Activated CD8-positive, alpha-beta T cell treated with anti-CD3 and anti-CD28 coated beads for 36 hours (primary cell): ENCODE measurements around the gene KMT2B. TPM values are rescaled to one million over a fixed set of nuclear protein-coding genes. Genes with fewer than 3 reads are reported as not detected.
A peak's percentile ranks its signal among the peaks of the same experiment; 100 is the strongest.

ENCODE experiments used
- ATAC-seq: fragments of 200-7000 bp; cut with Tn5 transposase; one replicate; pipeline ENCODE4 v1.10.0; 2021; ENCODE audit warnings: mild to moderate bottlenecking, moderate library complexity
- CTCF ChIA-PET: fragments of 350-600 bp; sonication (Branson Sonifier 250); formaldehyde crosslinking; loops from one replicate; lab custom pipeline; 2021; ENCODE audit warnings: antibody characterized with exemption; lab: Charles Lee
- POLR2A ChIA-PET: fragments of 350-600 bp; sonication (Branson Sonifier 250); formaldehyde crosslinking; loops from one replicate; lab custom pipeline; 2021; ENCODE audit warnings: antibody characterized with exemption; lab: Charles Lee
- DNase-seq: peaks from one replicate; pipeline ENCODE4 v3.0.0-alpha.2; 2020
- H3K27ac Mint-ChIP-seq: one replicate; pipeline ENCODE4 v1.8.0; 2021; ENCODE audit warnings: mild to moderate bottlenecking, mixed read lengths
- H3K27me3 Mint-ChIP-seq: one replicate; pipeline ENCODE4 v1.8.0; 2021; ENCODE audit warnings: mixed read lengths
- H3K36me3 Mint-ChIP-seq: one replicate; pipeline ENCODE4 v1.8.0; 2021; ENCODE audit warnings: low read depth, mixed read lengths
- H3K4me1 Mint-ChIP-seq: one replicate; pipeline ENCODE4 v1.8.0; 2021; ENCODE audit warnings: low read depth, mixed read lengths
- H3K4me3 Mint-ChIP-seq: one replicate; pipeline ENCODE4 v1.8.0; 2021; ENCODE audit warnings: mild to moderate bottlenecking, moderate library complexity, mixed read lengths
- H3K9me3 Mint-ChIP-seq: one replicate; pipeline ENCODE4 v1.8.0; 2021; ENCODE audit warnings: mixed read lengths
- CTCF ChIP-seq: fragments of 200-600 bp; IDR thresholded peaks from one replicate; pipeline ENCODE4 v1.8.0; 2022; ENCODE audit warnings: antibody characterized with exemption, mild to moderate bottlenecking
- intact Hi-C: fragments of 100-400 bp; cut with micrococcal nuclease; formaldehyde crosslinking; loops from one replicate; pipeline ENCODE4 v1.10.0; 2022
- total RNA-seq, 2 experiments: library from RNA; stranded (reverse); gene quantifications; one replicate each; pipeline ENCODE4 v1.2.3, GENCODE V29; 2021

Gene KMT2B
- total RNA-seq, 2 experiments from 2014 or later, result 62.9 to 63.6 TPM

DNA sequence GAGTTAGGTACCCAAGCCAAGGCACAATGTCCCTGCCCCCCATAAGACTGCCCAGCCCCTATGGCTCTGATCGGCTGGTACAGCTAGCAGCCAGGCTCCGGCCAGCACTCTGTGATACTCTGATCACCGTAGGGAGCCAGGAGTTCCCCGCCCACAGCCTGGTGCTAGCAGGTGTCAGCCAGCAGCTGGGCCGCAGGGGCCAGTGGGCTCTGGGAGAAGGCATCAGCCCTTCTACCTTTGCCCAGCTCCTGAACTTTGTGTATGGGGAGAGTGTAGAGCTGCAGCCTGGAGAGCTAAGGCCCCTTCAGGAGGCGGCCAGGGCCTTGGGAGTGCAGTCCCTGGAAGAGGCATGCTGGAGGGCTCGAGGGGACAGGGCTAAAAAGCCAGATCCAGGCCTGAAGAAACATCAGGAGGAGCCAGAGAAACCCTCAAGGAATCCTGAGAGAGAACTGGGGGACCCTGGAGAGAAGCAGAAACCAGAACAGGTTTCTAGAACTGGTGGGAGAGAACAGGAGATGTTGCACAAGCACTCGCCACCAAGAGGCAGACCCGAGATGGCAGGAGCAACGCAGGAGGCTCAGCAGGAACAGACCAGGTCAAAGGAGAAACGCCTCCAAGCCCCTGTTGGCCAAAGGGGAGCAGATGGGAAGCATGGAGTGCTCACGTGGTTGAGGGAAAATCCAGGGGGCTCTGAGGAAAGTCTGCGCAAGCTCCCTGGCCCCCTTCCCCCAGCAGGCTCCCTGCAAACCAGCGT, 3.0 kb upstream of the KMT2B start:
- TF ChIP-seq CTCF, result no peak
- Mint-ChIP-seq H3K27ac (peak overlapping the region; percentile 100), H3K4me1 (peaks cover 34% of the 10 kb centered on the region), H3K36me3 (peaks cover 59% of the 10 kb centered on the region), H3K4me3 (peak overlapping the region; percentile 83), H3K9me3 (peaks cover 2% of the 10 kb centered on the region), H3K27me3 (no peaks in the 10 kb centered on the region)
- POLR2A ChIA-PET, result interaction anchor here (0.6 to 8.8 kb wide), 12 partner anchors 9 to 106 kb away, joined by 3 to 215 read pairs (median 4); partner anchors contain the start of genes COX6B1, HSPB6, IGFLR1 and LIN37
- no peak for ATAC-seq
- CTCF ChIA-PET, result interaction anchor here (0.8 to 6.4 kb wide), 9 partner anchors 10 to 165 kb away, joined by 3 to 137 read pairs (median 5); partner anchors contain the start of genes IGFLR1, LIN37, PSENEN and U2AF1L4
- peak; percentile 72 for DNase-seq
- intact Hi-C loops, result loop anchor here (1.0 to 10.0 kb wide), 3 partner anchors 20 to 220 kb away; partner anchors contain the start of genes LIN37, LRFN3, PSENEN and U2AF1L4

GRCh38 chr19:35715355-35715809, 2.4 kb upstream of the KMT2B start:
- intact Hi-C loops, result loop anchor here (10.0 kb wide), 1 partner anchor 219 kb away; the partner anchor contains the start of gene LRFN3
- Mint-ChIP-seq H3K27me3 (no peaks in the 10 kb centered on the region), H3K4me1 (peaks cover 36% of the 10 kb centered on the region), H3K27ac (peak overlapping the region; percentile 100), H3K9me3 (peaks cover 2% of the 10 kb centered on the region), H3K4me3 (peak overlapping the region; percentile 83), H3K36me3 (peaks cover 65% of the 10 kb centered on the region)
- POLR2A ChIA-PET, result interaction anchor here (0.6 to 8.8 kb wide), 11 partner anchors 10 to 105 kb away, joined by 3 to 215 read pairs (median 4); partner anchors contain the start of genes HSPB6, IGFLR1, LIN37 and PSENEN
- DNase-seq, result no peak
- CTCF ChIA-PET, result interaction anchor here (1.0 to 6.4 kb wide), 3 partner anchors 16 to 28 kb away, joined by 4 to 137 read pairs (median 18); partner anchors contain the start of genes IGFLR1, PSENEN and U2AF1L4
- no peak for TF ChIP-seq CTCF
- ATAC-seq, result no peak

DNA sequence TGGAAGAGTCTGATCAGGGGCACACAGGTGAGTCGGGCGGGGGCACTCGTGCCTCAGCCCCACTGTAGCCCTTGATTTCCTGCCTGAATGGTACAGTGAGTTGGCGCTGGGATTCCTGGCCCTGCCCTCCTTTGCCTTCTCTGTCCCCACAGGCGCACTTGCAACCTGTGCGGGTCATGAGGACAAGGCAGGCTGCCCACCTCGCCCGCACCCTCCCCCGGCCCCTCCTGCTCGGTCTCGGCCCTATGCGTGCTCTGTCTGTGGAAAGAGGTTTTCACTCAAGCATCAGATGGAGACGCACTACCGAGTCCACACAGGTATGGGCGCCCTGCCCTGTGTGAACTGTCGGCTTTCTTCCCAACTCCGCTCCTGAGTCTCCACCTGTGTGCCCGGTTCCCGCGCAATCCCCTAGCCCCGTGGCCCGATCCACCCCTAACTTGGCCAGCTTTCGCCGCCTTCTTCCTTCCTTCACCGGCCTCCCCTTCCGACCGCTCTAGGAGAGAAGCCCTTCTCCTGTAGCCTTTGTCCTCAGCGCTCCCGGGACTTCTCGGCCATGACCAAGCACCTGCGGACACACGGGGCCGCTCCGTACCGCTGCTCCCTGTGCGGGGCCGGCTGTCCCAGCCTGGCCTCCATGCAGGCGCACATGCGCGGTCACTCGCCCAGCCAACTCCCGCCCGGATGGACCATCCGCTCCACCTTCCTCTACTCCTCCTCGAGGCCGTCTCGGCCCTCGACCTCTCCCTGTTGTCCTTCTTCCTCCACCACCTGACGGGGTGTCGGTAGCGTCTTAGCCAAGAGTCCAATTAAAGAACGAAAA, 1.6 kb upstream of the KMT2B start:
- ChIA-PET CTCF (interaction anchor here (1.0 to 6.4 kb wide), 3 partner anchors 17 to 28 kb away, joined by 4 to 137 read pairs (median 18); partner anchors contain the start of genes IGFLR1, PSENEN and U2AF1L4), POLR2A (interaction anchor here (0.9 to 8.8 kb wide), 10 partner anchors 11 to 104 kb away, joined by 3 to 215 read pairs (median 5); partner anchors contain the start of genes HSPB6, IGFLR1, LIN37 and PSENEN)
- TF ChIP-seq CTCF, result no peak
- intact Hi-C loops, result loop anchor here (2.0 to 10.0 kb wide), 2 partner anchors 13 to 219 kb away; partner anchors contain the start of gene LRFN3
- H3K36me3 Mint-ChIP-seq, result peaks cover 69% of the 10 kb centered on the region
- no peaks in the 10 kb centered on the region for H3K27me3 Mint-ChIP-seq
- DNase-seq, result peak; percentile 62
- peak overlapping the region; percentile 83 for H3K4me3 Mint-ChIP-seq
- no peak for ATAC-seq
- peaks cover 31% of the 10 kb centered on the region for H3K4me1 Mint-ChIP-seq
- H3K9me3 Mint-ChIP-seq, result peaks cover 2% of the 10 kb centered on the region
- peak overlapping the region; percentile 100 for H3K27ac Mint-ChIP-seq

DNA sequence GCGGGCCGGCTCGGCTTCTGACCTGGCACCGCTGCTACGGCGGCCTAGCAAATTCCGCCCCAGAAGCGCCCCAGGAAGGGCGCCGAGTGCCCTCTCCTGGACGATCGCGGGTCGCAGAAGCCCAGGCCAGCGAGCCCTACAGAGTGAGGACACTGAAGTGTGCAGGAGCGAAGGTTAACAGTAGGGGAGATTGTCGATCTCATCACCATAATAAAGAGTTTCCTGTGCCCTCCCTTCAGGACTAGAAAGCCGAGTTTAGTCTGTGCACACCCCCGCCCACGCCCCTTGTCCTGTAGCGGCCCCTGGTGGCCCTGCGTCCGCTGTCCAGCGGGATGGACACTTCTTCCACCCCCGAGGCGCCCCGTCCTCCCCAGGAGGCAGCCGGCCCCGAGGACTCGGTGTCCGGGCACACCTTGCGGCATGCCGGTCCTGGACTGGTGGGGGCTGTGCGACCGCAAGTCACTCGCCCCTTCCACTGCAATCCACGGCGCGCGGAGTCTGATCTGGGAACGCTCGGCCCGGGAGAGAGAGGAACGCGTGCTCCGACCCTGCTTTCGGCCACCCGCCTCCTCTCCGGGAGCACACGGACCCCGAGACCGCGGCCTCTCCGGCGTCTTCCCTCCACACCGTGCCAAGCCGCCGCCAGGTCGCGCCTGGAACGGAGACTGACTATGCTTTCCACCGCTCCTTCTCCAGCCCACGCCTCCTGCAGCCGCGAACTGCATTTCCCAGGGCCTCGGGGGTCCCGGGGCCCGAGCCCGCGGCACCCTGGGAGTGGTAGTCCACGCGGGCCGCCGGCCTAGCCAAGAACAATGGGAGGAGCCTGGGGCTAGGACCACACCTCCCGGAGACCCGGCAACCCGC, 770 bp upstream of the KMT2B start:
- TF ChIP-seq CTCF, result peak; percentile 91
- Mint-ChIP-seq H3K9me3 (no peaks in the 10 kb centered on the region), H3K4me1 (peaks cover 30% of the 10 kb centered on the region), H3K27ac (peak overlapping the region; percentile 100), H3K36me3 (peaks cover 74% of the 10 kb centered on the region), H3K4me3 (peak overlapping the region; percentile 83), H3K27me3 (no peaks in the 10 kb centered on the region)
- intact Hi-C loops, result loop anchor here (2.0 to 10.0 kb wide), 2 partner anchors 14 to 218 kb away; partner anchors contain the start of gene LRFN3
- ChIA-PET POLR2A (interaction anchor here (0.6 to 9.5 kb wide), 11 partner anchors 11 to 69 kb away, joined by 3 to 215 read pairs (median 19); partner anchors contain the start of genes COX6B1, IGFLR1, LIN37 and PSENEN), CTCF (interaction anchor here (1.8 kb wide), 1 partner anchor 22 kb away, joined by 10 read pairs; no protein-coding TSS in a partner anchor)
- ATAC-seq (peak; percentile 62), DNase-seq (peak; percentile 97)
